A549 (cell line): Measurements from ENCODE around the gene CASK.

Experiments used
- BHLHE40 ChIP-seq: IDR thresholded peaks from 2 replicates; pipeline ENCODE4 v1.6.1; 2012; ENCODE audit warnings: low read depth, low read length, inconsistent platforms
- CEBPB ChIP-seq, 2 experiments: fragments of >200 bp in 1 of 2; sonication (Bioruptor Twin) in 1 of 2; formaldehyde crosslinking in 1 of 2; IDR thresholded peaks; 2 replicates each; pipeline ENCODE4 v1.6.1; 2012 to 2016
- EP300 ChIP-seq, 2 experiments: fragments of >200 bp; sonication (Bioruptor Twin); formaldehyde crosslinking; IDR thresholded peaks; 2 replicates in 1 of 2; 3 replicates in 1 of 2; pipeline ENCODE4 v1.6.1; 2016 to 2017
- ESRRA ChIP-seq: fragments of 150-350 bp; IDR thresholded peaks from 2 replicates; pipeline ENCODE4 v1.6.1; 2014; ENCODE audit warnings: mild to moderate bottlenecking, low read length, borderline replicate concordance
- JUN ChIP-seq, 2 experiments: fragments of >200 bp; sonication (Bioruptor Twin); formaldehyde crosslinking; IDR thresholded peaks; 2 replicates in 1 of 2; 3 replicates in 1 of 2; pipeline ENCODE4 v1.6.1; 2016 to 2017
- KDM1A ChIP-seq: fragments of 200-600 bp; sonication (generic); IDR thresholded peaks from 2 replicates; pipeline ENCODE4 v1.6.1; 2016; ENCODE audit warnings: low read depth, mild to moderate bottlenecking
- KDM5A ChIP-seq: fragments of 200-600 bp; sonication (generic); IDR thresholded peaks from 2 replicates; pipeline ENCODE4 v1.6.1; 2016; ENCODE audit warnings: antibody characterized with exemption, mild to moderate bottlenecking
- POLR2A ChIP-seq: IDR thresholded peaks from 2 replicates; pipeline ENCODE4 v1.6.1; 2012; ENCODE audit warnings: mild to moderate bottlenecking, low read length
- RFX5 ChIP-seq: fragments of 450-650 bp; IDR thresholded peaks from 2 replicates; pipeline ENCODE4 v1.7.1; 2014; ENCODE audit warnings: antibody characterized with exemption, mild to moderate bottlenecking, moderate library complexity
- TF ChIP-seq, protein P1 (sequence below): fragments of >200 bp; sonication (Bioruptor Twin); formaldehyde crosslinking; IDR thresholded peaks from 3 replicates; pipeline ENCODE4 v1.5.1; 2016
- TF ChIP-seq, protein P2 (sequence below): fragments of 200-600 bp; sonication (generic); IDR thresholded peaks from 2 replicates; pipeline ENCODE4 v1.6.1; 2016; ENCODE audit warnings: antibody characterized with exemption, mild to moderate bottlenecking, moderate library complexity
- TF ChIP-seq, protein P3 (sequence below): IDR thresholded peaks from 2 replicates; pipeline ENCODE4 v1.6.1; 2012; ENCODE audit warnings: low read depth, borderline replicate concordance
- TF ChIP-seq, protein P4 (sequence below): fragments of 150-350 bp; IDR thresholded peaks from 2 replicates; pipeline ENCODE4 v1.6.1; 2014; ENCODE audit warnings: low read depth, mild to moderate bottlenecking, low read length
- TF ChIP-seq, protein P5 (sequence below): fragments of 450-650 bp; IDR thresholded peaks from 2 replicates; pipeline ENCODE4 v1.6.1; 2014; ENCODE audit warnings: antibody characterized with exemption

DNA sequence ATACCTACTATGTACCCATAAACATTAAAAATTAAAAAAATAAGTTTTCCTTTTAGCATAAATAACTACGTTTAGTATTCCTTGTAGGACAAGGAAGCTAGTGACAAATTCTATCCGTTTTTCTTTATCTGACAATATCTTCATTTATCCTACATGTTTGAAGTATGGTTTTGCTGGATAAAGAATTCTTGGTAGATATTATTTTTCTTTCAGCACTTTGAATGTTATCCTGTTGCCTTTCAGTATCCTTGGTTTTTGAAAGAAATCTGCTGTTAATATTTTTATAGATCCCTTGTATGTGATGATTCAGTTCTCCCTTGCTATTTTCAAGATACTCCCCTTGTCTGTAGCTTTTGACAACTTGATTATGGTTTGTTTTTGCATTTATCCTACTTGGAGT lies 76.6 kb downstream of the CASK start:
- TF ChIP-seq, protein P1, sequence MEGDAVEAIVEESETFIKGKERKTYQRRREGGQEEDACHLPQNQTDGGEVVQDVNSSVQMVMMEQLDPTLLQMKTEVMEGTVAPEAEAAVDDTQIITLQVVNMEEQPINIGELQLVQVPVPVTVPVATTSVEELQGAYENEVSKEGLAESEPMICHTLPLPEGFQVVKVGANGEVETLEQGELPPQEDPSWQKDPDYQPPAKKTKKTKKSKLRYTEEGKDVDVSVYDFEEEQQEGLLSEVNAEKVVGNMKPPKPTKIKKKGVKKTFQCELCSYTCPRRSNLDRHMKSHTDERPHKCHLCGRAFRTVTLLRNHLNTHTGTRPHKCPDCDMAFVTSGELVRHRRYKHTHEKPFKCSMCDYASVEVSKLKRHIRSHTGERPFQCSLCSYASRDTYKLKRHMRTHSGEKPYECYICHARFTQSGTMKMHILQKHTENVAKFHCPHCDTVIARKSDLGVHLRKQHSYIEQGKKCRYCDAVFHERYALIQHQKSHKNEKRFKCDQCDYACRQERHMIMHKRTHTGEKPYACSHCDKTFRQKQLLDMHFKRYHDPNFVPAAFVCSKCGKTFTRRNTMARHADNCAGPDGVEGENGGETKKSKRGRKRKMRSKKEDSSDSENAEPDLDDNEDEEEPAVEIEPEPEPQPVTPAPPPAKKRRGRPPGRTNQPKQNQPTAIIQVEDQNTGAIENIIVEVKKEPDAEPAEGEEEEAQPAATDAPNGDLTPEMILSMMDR, result no peak
- TF ChIP-seq BHLHE40 (no peak), KDM1A (no peak), RFX5 (no peak), ESRRA (no peak), POLR2A (no peak), JUN (IDR thresholded peaks at IDR 0.05) (no peak), EP300 (IDR thresholded peaks at IDR 0.05) (no peak), CEBPB (IDR thresholded peaks at IDR 0.05) (no peak), KDM5A (no peak)
- TF ChIP-seq, protein P2, sequence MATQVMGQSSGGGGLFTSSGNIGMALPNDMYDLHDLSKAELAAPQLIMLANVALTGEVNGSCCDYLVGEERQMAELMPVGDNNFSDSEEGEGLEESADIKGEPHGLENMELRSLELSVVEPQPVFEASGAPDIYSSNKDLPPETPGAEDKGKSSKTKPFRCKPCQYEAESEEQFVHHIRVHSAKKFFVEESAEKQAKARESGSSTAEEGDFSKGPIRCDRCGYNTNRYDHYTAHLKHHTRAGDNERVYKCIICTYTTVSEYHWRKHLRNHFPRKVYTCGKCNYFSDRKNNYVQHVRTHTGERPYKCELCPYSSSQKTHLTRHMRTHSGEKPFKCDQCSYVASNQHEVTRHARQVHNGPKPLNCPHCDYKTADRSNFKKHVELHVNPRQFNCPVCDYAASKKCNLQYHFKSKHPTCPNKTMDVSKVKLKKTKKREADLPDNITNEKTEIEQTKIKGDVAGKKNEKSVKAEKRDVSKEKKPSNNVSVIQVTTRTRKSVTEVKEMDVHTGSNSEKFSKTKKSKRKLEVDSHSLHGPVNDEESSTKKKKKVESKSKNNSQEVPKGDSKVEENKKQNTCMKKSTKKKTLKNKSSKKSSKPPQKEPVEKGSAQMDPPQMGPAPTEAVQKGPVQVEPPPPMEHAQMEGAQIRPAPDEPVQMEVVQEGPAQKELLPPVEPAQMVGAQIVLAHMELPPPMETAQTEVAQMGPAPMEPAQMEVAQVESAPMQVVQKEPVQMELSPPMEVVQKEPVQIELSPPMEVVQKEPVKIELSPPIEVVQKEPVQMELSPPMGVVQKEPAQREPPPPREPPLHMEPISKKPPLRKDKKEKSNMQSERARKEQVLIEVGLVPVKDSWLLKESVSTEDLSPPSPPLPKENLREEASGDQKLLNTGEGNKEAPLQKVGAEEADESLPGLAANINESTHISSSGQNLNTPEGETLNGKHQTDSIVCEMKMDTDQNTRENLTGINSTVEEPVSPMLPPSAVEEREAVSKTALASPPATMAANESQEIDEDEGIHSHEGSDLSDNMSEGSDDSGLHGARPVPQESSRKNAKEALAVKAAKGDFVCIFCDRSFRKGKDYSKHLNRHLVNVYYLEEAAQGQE, result no peak
- TF ChIP-seq, protein P3, sequence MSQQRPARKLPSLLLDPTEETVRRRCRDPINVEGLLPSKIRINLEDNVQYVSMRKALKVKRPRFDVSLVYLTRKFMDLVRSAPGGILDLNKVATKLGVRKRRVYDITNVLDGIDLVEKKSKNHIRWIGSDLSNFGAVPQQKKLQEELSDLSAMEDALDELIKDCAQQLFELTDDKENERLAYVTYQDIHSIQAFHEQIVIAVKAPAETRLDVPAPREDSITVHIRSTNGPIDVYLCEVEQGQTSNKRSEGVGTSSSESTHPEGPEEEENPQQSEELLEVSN, result no peak
- TF ChIP-seq, protein P4, sequence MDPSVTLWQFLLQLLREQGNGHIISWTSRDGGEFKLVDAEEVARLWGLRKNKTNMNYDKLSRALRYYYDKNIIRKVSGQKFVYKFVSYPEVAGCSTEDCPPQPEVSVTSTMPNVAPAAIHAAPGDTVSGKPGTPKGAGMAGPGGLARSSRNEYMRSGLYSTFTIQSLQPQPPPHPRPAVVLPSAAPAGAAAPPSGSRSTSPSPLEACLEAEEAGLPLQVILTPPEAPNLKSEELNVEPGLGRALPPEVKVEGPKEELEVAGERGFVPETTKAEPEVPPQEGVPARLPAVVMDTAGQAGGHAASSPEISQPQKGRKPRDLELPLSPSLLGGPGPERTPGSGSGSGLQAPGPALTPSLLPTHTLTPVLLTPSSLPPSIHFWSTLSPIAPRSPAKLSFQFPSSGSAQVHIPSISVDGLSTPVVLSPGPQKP, result no peak
- TF ChIP-seq, protein P5, sequence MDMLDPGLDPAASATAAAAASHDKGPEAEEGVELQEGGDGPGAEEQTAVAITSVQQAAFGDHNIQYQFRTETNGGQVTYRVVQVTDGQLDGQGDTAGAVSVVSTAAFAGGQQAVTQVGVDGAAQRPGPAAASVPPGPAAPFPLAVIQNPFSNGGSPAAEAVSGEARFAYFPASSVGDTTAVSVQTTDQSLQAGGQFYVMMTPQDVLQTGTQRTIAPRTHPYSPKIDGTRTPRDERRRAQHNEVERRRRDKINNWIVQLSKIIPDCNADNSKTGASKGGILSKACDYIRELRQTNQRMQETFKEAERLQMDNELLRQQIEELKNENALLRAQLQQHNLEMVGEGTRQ, result no peak
